Activated naive CD8-positive, alpha-beta T cell treated with anti-CD3 and anti-CD28 coated beads, Interleukin-2, amount 10 ng/mL, durations not matched to agents 7 days and 5 days (primary cell): Measurements from ENCODE around the gene ITGA2. TPM values are rescaled to one million over a fixed set of nuclear protein-coding genes. Genes with fewer than 3 reads are reported as not detected.

ENCODE experiments used
- ATAC-seq: fragments of 150-1000 bp; cut with Tn5 transposase; one replicate; pipeline ENCODE4 v1.10.0; 2021; ENCODE audit warnings: low read depth, moderate library complexity
- POLR2A ChIA-PET: fragments of 350-600 bp; sonication (Branson Sonifier 250); formaldehyde crosslinking; loops from one replicate; lab custom pipeline; 2021; ENCODE audit warnings: antibody characterized with exemption; lab: Charles Lee
- DNase-seq: peaks from one replicate; pipeline ENCODE4 v3.0.0; 2021
- H3K27ac Mint-ChIP-seq: one replicate; pipeline ENCODE4 v1.8.0; 2022; ENCODE audit warnings: mild to moderate bottlenecking, mixed read lengths
- H3K27me3 Mint-ChIP-seq: one replicate; pipeline ENCODE4 v1.8.0; 2022; ENCODE audit warnings: mild to moderate bottlenecking, moderate library complexity, mixed read lengths
- H3K36me3 Mint-ChIP-seq: one replicate; pipeline ENCODE4 v1.8.0; 2021; ENCODE audit warnings: mild to moderate bottlenecking, mixed read lengths
- H3K4me1 Mint-ChIP-seq: one replicate; pipeline ENCODE4 v1.8.0; 2021; ENCODE audit warnings: mixed read lengths
- H3K4me3 Mint-ChIP-seq: one replicate; pipeline ENCODE4 v1.8.0; 2022; ENCODE audit warnings: mild to moderate bottlenecking, moderate library complexity, mixed read lengths
- H3K9me3 Mint-ChIP-seq: one replicate; pipeline ENCODE4 v1.8.0; 2021; ENCODE audit warnings: mixed read lengths
- total RNA-seq, 2 experiments: library from RNA; stranded (reverse); gene quantifications; one replicate each; pipeline ENCODE4 v1.2.3, GENCODE V29; 2021

Gene ITGA2
- total RNA-seq, 2 experiments from 2014 or later, result 2.0 to 2.5 TPM

- Mint-ChIP-seq H3K9me3 (no peaks in the 10 kb centered on the region), H3K27me3 (peaks cover 7% of the 10 kb centered on the region), H3K4me3 (no peak overlapping the region), H3K4me1 (peaks cover 4% of the 10 kb centered on the region), H3K36me3 (peaks cover 19% of the 10 kb centered on the region), H3K27ac (no peak overlapping the region)
- POLR2A ChIA-PET, result no interaction called here
- ATAC-seq (no peak), DNase-seq (no peak)
Measured at GRCh38 chr5:52995095-52995494, 5.9 kb downstream of the ITGA2 start.

- no peak for DNase-seq
- H3K27me3 Mint-ChIP-seq, result peaks cover 5% of the 10 kb centered on the region
- H3K4me3 Mint-ChIP-seq, result no peak overlapping the region
- ATAC-seq, result no peak
- H3K36me3 Mint-ChIP-seq, result peaks cover 22% of the 10 kb centered on the region
- no peak overlapping the region for H3K27ac Mint-ChIP-seq
- peaks cover 2% of the 10 kb centered on the region for H3K4me1 Mint-ChIP-seq
- POLR2A ChIA-PET, result no interaction called here
- no peaks in the 10 kb centered on the region for H3K9me3 Mint-ChIP-seq
Measured at GRCh38 chr5:52995914-52996313, 6.8 kb downstream of the ITGA2 start.

- H3K27me3 Mint-ChIP-seq, result peaks cover 5% of the 10 kb centered on the region
- no peak for DNase-seq
Measured at GRCh38 chr5:52996979-52997378, 7.8 kb downstream of the ITGA2 start.

GRCh38 chr5:52997424-52997823, 8.3 kb downstream of the ITGA2 start:
- DNase-seq (no peak), ATAC-seq (no peak)
- Mint-ChIP-seq H3K4me3 (no peak overlapping the region), H3K36me3 (peaks cover 18% of the 10 kb centered on the region), H3K9me3 (no peaks in the 10 kb centered on the region), H3K27ac (no peak overlapping the region), H3K4me1 (no peaks in the 10 kb centered on the region), H3K27me3 (peaks cover 5% of the 10 kb centered on the region)
- POLR2A ChIA-PET, result no interaction called here

More at GRCh38 chr5:52996979-52997378, 7.8 kb downstream of the ITGA2 start:
- H3K27ac Mint-ChIP-seq, result no peak overlapping the region
- ATAC-seq, result no peak
- peaks cover 2% of the 10 kb centered on the region for H3K4me1 Mint-ChIP-seq
- no peaks in the 10 kb centered on the region for H3K9me3 Mint-ChIP-seq
- H3K36me3 Mint-ChIP-seq, result peaks cover 22% of the 10 kb centered on the region
- no peak overlapping the region for H3K4me3 Mint-ChIP-seq
- POLR2A ChIA-PET, result no interaction called here

- no peak overlapping the region for H3K4me3 Mint-ChIP-seq
- ATAC-seq (no peak), DNase-seq (no peak)
- no peak overlapping the region for H3K27ac Mint-ChIP-seq
- H3K27me3 Mint-ChIP-seq, result peaks cover 5% of the 10 kb centered on the region
- peaks cover 2% of the 10 kb centered on the region for H3K9me3 Mint-ChIP-seq
- peaks cover 11% of the 10 kb centered on the region for H3K36me3 Mint-ChIP-seq
- peaks cover 3% of the 10 kb centered on the region for H3K4me1 Mint-ChIP-seq
- POLR2A ChIA-PET, result no interaction called here
Measured at GRCh38 chr5:52998552-52999313, 9.6 kb downstream of the ITGA2 start.

GRCh38 chr5:52999344-52999949, 10.3 kb downstream of the ITGA2 start:
- POLR2A ChIA-PET, result no interaction called here
- ATAC-seq (no peak), DNase-seq (no peak)
- Mint-ChIP-seq H3K9me3 (peaks cover 2% of the 10 kb centered on the region), H3K27me3 (peaks cover 5% of the 10 kb centered on the region), H3K4me1 (peaks cover 8% of the 10 kb centered on the region), H3K4me3 (no peak overlapping the region), H3K27ac (no peak overlapping the region), H3K36me3 (peaks cover 14% of the 10 kb centered on the region)

GRCh38 chr5:53001541-53001940, 12.4 kb downstream of the ITGA2 start:
- Mint-ChIP-seq H3K9me3 (peaks cover 2% of the 10 kb centered on the region), H3K4me3 (no peak overlapping the region), H3K27ac (no peak overlapping the region), H3K36me3 (peaks cover 16% of the 10 kb centered on the region), H3K4me1 (peaks cover 21% of the 10 kb centered on the region), H3K27me3 (peaks cover 5% of the 10 kb centered on the region)
- no peak for DNase-seq
- POLR2A ChIA-PET, result no interaction called here
- no peak for ATAC-seq

- H3K4me3 Mint-ChIP-seq, result no peak overlapping the region
- ATAC-seq (no peak), DNase-seq (no peak)
- no peak overlapping the region for H3K27ac Mint-ChIP-seq
- H3K4me1 Mint-ChIP-seq, result peaks cover 30% of the 10 kb centered on the region
- POLR2A ChIA-PET, result interaction anchor here (1.1 kb wide), 1 partner anchor 30 kb away, joined by 3 read pairs; no protein-coding TSS in a partner anchor
- H3K36me3 Mint-ChIP-seq, result peaks cover 16% of the 10 kb centered on the region
- peaks cover 2% of the 10 kb centered on the region for H3K9me3 Mint-ChIP-seq
- H3K27me3 Mint-ChIP-seq, result peaks cover 4% of the 10 kb centered on the region
Measured at GRCh38 chr5:53002491-53002890, 13.3 kb downstream of the ITGA2 start.

GRCh38 chr5:53003144-53003543, 14.0 kb downstream of the ITGA2 start:
- no peak for ATAC-seq
- H3K4me3 Mint-ChIP-seq, result no peak overlapping the region
- peaks cover 2% of the 10 kb centered on the region for H3K27me3 Mint-ChIP-seq
- no peak overlapping the region for H3K27ac Mint-ChIP-seq
- peaks cover 37% of the 10 kb centered on the region for H3K4me1 Mint-ChIP-seq
- H3K36me3 Mint-ChIP-seq, result peaks cover 16% of the 10 kb centered on the region
- H3K9me3 Mint-ChIP-seq, result peaks cover 2% of the 10 kb centered on the region
- POLR2A ChIA-PET, result interaction anchor here (1.1 kb wide), 1 partner anchor 30 kb away, joined by 3 read pairs; no protein-coding TSS in a partner anchor
- DNase-seq, result no peak

- Mint-ChIP-seq H3K27ac (no peak overlapping the region), H3K9me3 (peaks cover 2% of the 10 kb centered on the region), H3K4me3 (peak overlapping the region; percentile 28), H3K4me1 (peaks cover 55% of the 10 kb centered on the region), H3K27me3 (no peaks in the 10 kb centered on the region), H3K36me3 (peaks cover 15% of the 10 kb centered on the region)
- no peak for DNase-seq
- ATAC-seq, result no peak
- POLR2A ChIA-PET, result no interaction called here
Measured at GRCh38 chr5:53006911-53007890, 18.0 kb downstream of the ITGA2 start.

GRCh38 chr5:53008751-53009150, 19.6 kb downstream of the ITGA2 start:
- no peak overlapping the region for H3K4me3 Mint-ChIP-seq
- ATAC-seq (peak; percentile 11), DNase-seq (no peak)
- POLR2A ChIA-PET, result no interaction called here
- peaks cover 17% of the 10 kb centered on the region for H3K36me3 Mint-ChIP-seq
- no peak overlapping the region for H3K27ac Mint-ChIP-seq
- peaks cover 4% of the 10 kb centered on the region for H3K27me3 Mint-ChIP-seq
- peaks cover 3% of the 10 kb centered on the region for H3K9me3 Mint-ChIP-seq
- H3K4me1 Mint-ChIP-seq, result peaks cover 54% of the 10 kb centered on the region

- H3K36me3 Mint-ChIP-seq, result peaks cover 21% of the 10 kb centered on the region
- POLR2A ChIA-PET, result no interaction called here
- DNase-seq, result no peak
- ATAC-seq, result no peak
- no peak overlapping the region for H3K4me3 Mint-ChIP-seq
- peaks cover 8% of the 10 kb centered on the region for H3K27me3 Mint-ChIP-seq
- H3K4me1 Mint-ChIP-seq, result peaks cover 51% of the 10 kb centered on the region
- H3K27ac Mint-ChIP-seq, result no peak overlapping the region
- H3K9me3 Mint-ChIP-seq, result peaks cover 8% of the 10 kb centered on the region
Measured at GRCh38 chr5:53009816-53010215, 20.7 kb downstream of the ITGA2 start.

GRCh38 chr5:53010814-53011213, 21.7 kb downstream of the ITGA2 start:
- ATAC-seq, result no peak
- POLR2A ChIA-PET, result no interaction called here
- DNase-seq, result no peak
- peaks cover 51% of the 10 kb centered on the region for H3K4me1 Mint-ChIP-seq
- peaks cover 13% of the 10 kb centered on the region for H3K9me3 Mint-ChIP-seq
- H3K27ac Mint-ChIP-seq, result no peak overlapping the region
- peaks cover 28% of the 10 kb centered on the region for H3K36me3 Mint-ChIP-seq
- H3K4me3 Mint-ChIP-seq, result no peak overlapping the region
- peaks cover 8% of the 10 kb centered on the region for H3K27me3 Mint-ChIP-seq
